ENCODE data around the gene HSD17B13. TPM values are rescaled to one million over a fixed set of nuclear protein-coding genes. Genes with fewer than 3 reads are reported as not detected.
"Not testable (repeated sequence)": the region's sequence is repeated elsewhere in the genome, so short reads cannot be mapped to it uniquely, and the experiment has no call there.

HSD17B13 gene, protein sequence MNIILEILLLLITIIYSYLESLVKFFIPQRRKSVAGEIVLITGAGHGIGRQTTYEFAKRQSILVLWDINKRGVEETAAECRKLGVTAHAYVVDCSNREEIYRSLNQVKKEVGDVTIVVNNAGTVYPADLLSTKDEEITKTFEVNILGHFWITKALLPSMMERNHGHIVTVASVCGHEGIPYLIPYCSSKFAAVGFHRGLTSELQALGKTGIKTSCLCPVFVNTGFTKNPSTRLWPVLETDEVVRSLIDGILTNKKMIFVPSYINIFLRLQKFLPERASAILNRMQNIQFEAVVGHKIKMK
- 0.19 TPM in 2 replicates for total RNA-seq

DNA sequence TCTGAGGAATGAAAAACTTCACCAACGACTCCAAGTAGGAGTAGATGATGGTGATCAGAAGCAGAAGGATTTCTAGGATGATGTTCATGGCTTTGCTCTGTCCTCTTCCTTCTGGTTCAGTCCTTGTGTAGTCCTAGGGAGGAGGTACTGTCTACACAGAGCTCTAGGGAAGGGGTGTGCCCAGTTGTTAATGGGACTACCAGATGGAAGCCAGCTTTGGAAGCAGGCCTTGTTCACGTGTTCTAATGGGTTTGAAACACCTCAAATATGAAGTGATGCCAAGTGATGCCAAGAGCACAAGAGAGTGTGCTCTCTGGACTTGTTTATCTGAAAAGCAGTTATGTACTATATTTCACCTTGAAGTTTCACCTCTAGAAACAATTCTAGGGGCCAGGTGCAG lies at the start of gene HSD17B13:
Gene HSD17B13, minus strand, starts transcription at position 129 of the 400 bp plus-strand sequence. Its CDS starts 41 bp downstream, at position 88.
- Mint-ChIP-seq H3K4me3 (no peak within 1 kb of the TSS), H3K27me3 (peaks cover 2% of the 10 kb centered on the region), H3K36me3 (ENCODE audit: low read depth) (no peaks in the 10 kb centered on the region), H3K4me1 (no peaks in the 10 kb centered on the region), H3K27ac (no peak within 1 kb of the TSS), H3K9me3 (no peaks in the 10 kb centered on the region)
- intact Hi-C loops (cut with micrococcal nuclease), result no loop called here
- DNase-seq, result no peak

DNA sequence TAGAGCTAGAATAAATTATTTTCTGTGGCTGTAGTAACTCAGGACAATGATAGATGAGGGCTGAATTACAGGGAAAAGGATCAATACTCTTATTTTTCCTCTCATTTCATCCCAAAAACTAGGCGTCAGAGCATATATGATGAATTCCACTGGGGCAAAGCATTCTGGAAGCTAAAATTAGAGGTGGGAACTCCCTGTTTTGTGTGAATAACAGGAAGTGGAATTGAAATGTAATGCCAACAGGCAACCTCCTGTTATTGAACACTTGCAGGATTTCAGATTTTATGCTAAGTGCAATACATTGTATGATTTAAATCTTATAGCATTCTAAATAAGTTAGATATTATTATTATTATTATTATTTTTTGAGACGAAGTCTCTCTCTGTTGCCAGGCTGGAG lies 47.4 kb upstream of the HSD17B13 start:
- Mint-ChIP-seq H3K27ac (no peak overlapping the region), H3K27me3 (no peaks in the 10 kb centered on the region), H3K4me1 (peaks cover 2% of the 10 kb centered on the region), H3K9me3 (no peaks in the 10 kb centered on the region), H3K4me3 (no peak overlapping the region), H3K36me3 (ENCODE audit: low read depth) (peaks cover 19% of the 10 kb centered on the region)
- intact Hi-C loops (cut with micrococcal nuclease), result loop anchor here (10.0 kb wide), 1 partner anchor 475 kb away; no protein-coding TSS in a partner anchor
- DNase-seq, result peak; percentile 12

- no peaks in the 10 kb centered on the region for H3K27me3 Mint-ChIP-seq
- peaks cover 2% of the 10 kb centered on the region for H3K4me1 Mint-ChIP-seq
- no peaks in the 10 kb centered on the region for H3K9me3 Mint-ChIP-seq
- intact Hi-C loops (cut with micrococcal nuclease), result no loop called here
- no peak overlapping the region for H3K27ac Mint-ChIP-seq
- H3K4me3 Mint-ChIP-seq, result no peak overlapping the region
- H3K36me3 Mint-ChIP-seq (ENCODE audit: low read depth), result peaks cover 18% of the 10 kb centered on the region
- no peak for DNase-seq
Measured at GRCh38 chr4:87366521-87367162, 44.0 kb upstream of the HSD17B13 start.

DNA sequence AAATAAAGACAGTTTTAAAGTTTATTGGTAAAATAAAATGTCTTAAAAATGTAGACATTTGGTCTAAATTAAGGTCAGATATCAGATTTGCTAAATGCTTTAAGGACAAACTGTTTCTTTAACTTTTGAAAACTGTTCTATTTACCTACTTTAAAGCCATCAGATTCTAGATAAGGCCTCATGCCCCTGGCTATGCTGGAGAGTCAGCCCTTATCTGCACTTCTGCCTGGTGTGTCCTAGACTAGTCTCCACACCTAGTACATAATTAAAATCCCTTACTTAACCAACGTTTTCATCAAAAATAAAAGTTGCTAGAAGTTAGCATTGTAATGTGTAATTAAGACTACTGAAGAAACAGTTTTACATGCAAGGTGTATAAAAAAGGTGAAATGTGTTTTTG lies 42.7 kb upstream of the HSD17B13 start:
- intact Hi-C loops (cut with micrococcal nuclease), result no loop called here
- Mint-ChIP-seq H3K27ac (no peak overlapping the region), H3K4me1 (peaks cover 2% of the 10 kb centered on the region), H3K9me3 (no peaks in the 10 kb centered on the region), H3K36me3 (ENCODE audit: low read depth) (peaks cover 13% of the 10 kb centered on the region), H3K4me3 (no peak overlapping the region), H3K27me3 (no peaks in the 10 kb centered on the region)
- DNase-seq, result peak; percentile 9

GRCh38 chr4:87363552-87363951 lies 40.9 kb upstream of the HSD17B13 start:
- Mint-ChIP-seq H3K9me3 (no peaks in the 10 kb centered on the region), H3K36me3 (ENCODE audit: low read depth) (peaks cover 14% of the 10 kb centered on the region), H3K4me1 (no peaks in the 10 kb centered on the region), H3K4me3 (no peak overlapping the region), H3K27me3 (no peaks in the 10 kb centered on the region), H3K27ac (no peak overlapping the region)
- intact Hi-C loops (cut with micrococcal nuclease), result no loop called here
- DNase-seq, result peak; percentile 33

- no peak overlapping the region for H3K4me3 Mint-ChIP-seq
- no peaks in the 10 kb centered on the region for H3K4me1 Mint-ChIP-seq
- no peak overlapping the region for H3K27ac Mint-ChIP-seq
- no peaks in the 10 kb centered on the region for H3K27me3 Mint-ChIP-seq
- no peaks in the 10 kb centered on the region for H3K9me3 Mint-ChIP-seq
- DNase-seq, result no peak
- intact Hi-C loops (cut with micrococcal nuclease), result no loop called here
- H3K36me3 Mint-ChIP-seq (ENCODE audit: low read depth), result peaks cover 13% of the 10 kb centered on the region
Measured at GRCh38 chr4:87360338-87360935, 37.8 kb upstream of the HSD17B13 start.

DNA sequence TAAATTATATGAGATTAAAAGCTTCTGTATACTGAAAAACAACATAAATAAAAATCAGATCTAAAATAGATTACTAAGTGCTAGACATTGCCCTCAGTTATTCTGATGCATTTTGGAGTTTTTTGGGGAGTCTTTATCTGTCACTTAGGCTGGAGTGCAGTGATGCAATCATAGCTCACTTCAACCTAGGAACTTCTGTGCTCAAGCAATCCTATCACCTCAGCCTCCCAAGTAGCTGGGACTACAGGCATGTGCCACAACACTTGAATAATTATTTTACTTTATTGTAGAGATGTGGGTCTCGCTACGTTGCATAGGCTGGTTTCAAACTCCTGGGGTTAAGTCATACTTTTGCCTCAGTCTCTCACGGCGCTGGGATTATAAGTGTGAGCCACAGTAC lies 36.6 kb upstream of the HSD17B13 start:
- no peak overlapping the region for H3K27ac Mint-ChIP-seq
- H3K27me3 Mint-ChIP-seq, result no peaks in the 10 kb centered on the region
- H3K36me3 Mint-ChIP-seq (ENCODE audit: low read depth), result peaks cover 15% of the 10 kb centered on the region
- no peak for DNase-seq
- no peak overlapping the region for H3K4me3 Mint-ChIP-seq
- no peaks in the 10 kb centered on the region for H3K9me3 Mint-ChIP-seq
- intact Hi-C loops (cut with micrococcal nuclease), result no loop called here
- no peaks in the 10 kb centered on the region for H3K4me1 Mint-ChIP-seq

- Mint-ChIP-seq H3K4me3 (no peak overlapping the region), H3K36me3 (ENCODE audit: low read depth) (peaks cover 21% of the 10 kb centered on the region), H3K9me3 (no peaks in the 10 kb centered on the region), H3K27ac (no peak overlapping the region), H3K27me3 (no peaks in the 10 kb centered on the region), H3K4me1 (peaks cover 5% of the 10 kb centered on the region)
- no peak for DNase-seq
- intact Hi-C loops (cut with micrococcal nuclease), result no loop called here
Measured at GRCh38 chr4:87356832-87357526, 34.3 kb upstream of the HSD17B13 start.

GRCh38 chr4:87354168-87355102 lies 31.8 kb upstream of the HSD17B13 start:
- Mint-ChIP-seq H3K36me3 (ENCODE audit: low read depth) (peaks cover 18% of the 10 kb centered on the region), H3K27ac (no peak overlapping the region), H3K4me1 (peaks cover 5% of the 10 kb centered on the region), H3K9me3 (no peaks in the 10 kb centered on the region), H3K4me3 (no peak overlapping the region), H3K27me3 (no peaks in the 10 kb centered on the region)
- intact Hi-C loops (cut with micrococcal nuclease), result no loop called here
- no peak for DNase-seq

DNA sequence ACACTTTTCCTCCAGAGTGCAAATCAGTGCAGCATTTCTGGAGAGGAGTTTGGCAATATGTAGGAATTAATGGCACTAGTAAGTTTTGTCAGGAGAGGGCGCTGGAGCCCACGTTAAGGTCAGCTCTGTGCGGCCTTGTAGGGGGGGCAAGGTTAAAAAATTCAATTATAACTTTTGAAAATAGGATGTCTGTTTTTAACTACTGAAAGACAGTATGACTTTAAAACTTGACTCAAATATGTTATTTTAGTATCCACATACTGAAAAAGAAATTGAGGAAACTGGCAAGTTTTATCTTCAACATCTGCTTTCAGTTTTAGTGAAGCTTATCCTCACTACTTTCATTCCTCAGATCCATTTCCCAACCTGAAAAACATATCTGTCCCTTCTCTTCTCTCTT lies 30.9 kb upstream of the HSD17B13 start:
- intact Hi-C loops (cut with micrococcal nuclease), result no loop called here
- H3K27ac Mint-ChIP-seq, result no peak overlapping the region

GRCh38 chr4:87345139-87345538 lies 22.5 kb upstream of the HSD17B13 start:
- no peaks in the 10 kb centered on the region for H3K27me3 Mint-ChIP-seq
- no peak overlapping the region for H3K4me3 Mint-ChIP-seq
- H3K4me1 Mint-ChIP-seq, result no peaks in the 10 kb centered on the region
- H3K36me3 Mint-ChIP-seq (ENCODE audit: low read depth), result peaks cover 22% of the 10 kb centered on the region
- intact Hi-C loops (cut with micrococcal nuclease), result no loop called here
- no peak for DNase-seq
- H3K9me3 Mint-ChIP-seq, result no peaks in the 10 kb centered on the region
- no peak overlapping the region for H3K27ac Mint-ChIP-seq

More for the DNA sequence above, 30.9 kb upstream of the HSD17B13 start:
- Mint-ChIP-seq H3K4me1 (peaks cover 5% of the 10 kb centered on the region), H3K36me3 (ENCODE audit: low read depth) (peaks cover 16% of the 10 kb centered on the region), H3K9me3 (no peaks in the 10 kb centered on the region), H3K27me3 (no peaks in the 10 kb centered on the region), H3K4me3 (no peak overlapping the region)
- peak; percentile 63 for DNase-seq

- Mint-ChIP-seq H3K4me1 (no peaks in the 10 kb centered on the region), H3K9me3 (no peaks in the 10 kb centered on the region), H3K27me3 (no peaks in the 10 kb centered on the region), H3K4me3 (no peak overlapping the region), H3K36me3 (ENCODE audit: low read depth) (peaks cover 33% of the 10 kb centered on the region), H3K27ac (no peak overlapping the region)
- intact Hi-C loops (cut with micrococcal nuclease), result no loop called here
- DNase-seq, result no peak
Measured at GRCh38 chr4:87342872-87343271, 20.2 kb upstream of the HSD17B13 start.

DNA sequence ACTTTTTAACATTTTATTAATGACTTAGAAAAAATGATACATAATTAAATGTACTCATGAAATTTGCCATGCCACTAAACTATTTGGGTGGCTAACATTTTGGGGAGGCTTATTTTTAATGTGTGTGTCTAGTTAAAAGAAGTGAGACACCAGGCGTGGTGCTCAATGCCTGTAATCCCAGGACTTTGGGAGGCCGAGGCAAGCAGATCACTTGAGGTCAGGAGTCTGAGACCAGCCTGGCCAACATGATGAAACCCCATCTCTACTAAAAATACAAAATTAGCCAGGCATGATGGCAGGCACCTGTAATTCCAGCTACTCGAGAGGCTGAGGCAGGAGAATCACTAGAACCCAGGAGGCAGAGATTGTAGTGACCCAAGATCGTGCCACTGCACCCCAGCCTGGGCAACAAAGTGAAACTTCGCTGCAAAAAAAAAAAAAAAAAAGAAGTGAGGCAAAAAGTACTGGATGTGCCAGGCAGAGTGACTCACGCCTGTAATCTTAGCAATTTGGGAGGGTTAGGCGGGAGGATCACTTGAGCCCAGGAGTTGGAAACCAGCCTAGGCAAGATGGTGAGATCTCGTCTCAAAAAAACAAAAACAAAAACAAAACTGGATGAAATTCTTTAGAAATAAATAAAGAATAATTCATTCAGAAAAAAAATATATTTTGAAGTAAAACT lies 19.4 kb upstream of the HSD17B13 start:
- intact Hi-C loops (cut with micrococcal nuclease); H3K27me3 Mint-ChIP-seq; H3K4me3 Mint-ChIP-seq; H3K9me3 Mint-ChIP-seq; H3K27ac Mint-ChIP-seq; H3K4me1 Mint-ChIP-seq; DNase-seq: not testable (repeated sequence)
- H3K36me3 Mint-ChIP-seq (ENCODE audit: low read depth), result peaks cover 34% of the 10 kb centered on the region
